HG03039 (cell line): ENCODE results near the gene AFAP1L2.

ENCODE experiments used
- ATAC-seq: cut with Tn5 transposase; IDR thresholded peaks from one replicate; pipeline ENCODE4 v1.9.1; 2021; ENCODE audit warnings: mild to moderate bottlenecking, moderate library complexity; ENCODE audit not compliant: unreplicated experiment

Gene AFAP1L2

GRCh38 chr10:114412907-114413797 lies 8.8 kb upstream of the AFAP1L2 start:
- no peak for ATAC-seq

- no peak for ATAC-seq
These were observed 4.7 kb upstream of the AFAP1L2 start for GRCh38 chr10:114408968-114409444.

GRCh38 chr10:114408112-114408967 lies 4.0 kb upstream of the AFAP1L2 start:
- ATAC-seq, result no peak

DNA sequence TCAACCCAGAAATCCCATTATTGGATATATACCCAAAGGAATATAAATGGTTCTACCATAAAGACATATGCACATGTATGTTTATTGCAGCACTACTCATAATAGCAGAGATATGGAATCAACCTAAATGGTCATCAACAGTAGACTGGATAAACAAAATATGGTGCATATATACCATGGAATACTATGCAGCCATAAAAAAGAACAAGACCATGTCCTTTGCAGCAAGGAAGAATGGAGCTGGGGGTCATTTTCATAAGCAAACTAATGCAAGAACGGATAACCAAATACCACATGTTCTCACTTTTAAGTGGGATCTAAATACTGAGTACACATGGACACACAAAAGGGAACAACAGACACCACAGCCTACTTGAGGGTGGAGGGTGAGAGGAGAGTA lies 2.2 kb upstream of the AFAP1L2 start:
- no peak for ATAC-seq

GRCh38 chr10:114405011-114405350 lies 679 bp upstream of the AFAP1L2 start:
- ATAC-seq, result no peak

DNA sequence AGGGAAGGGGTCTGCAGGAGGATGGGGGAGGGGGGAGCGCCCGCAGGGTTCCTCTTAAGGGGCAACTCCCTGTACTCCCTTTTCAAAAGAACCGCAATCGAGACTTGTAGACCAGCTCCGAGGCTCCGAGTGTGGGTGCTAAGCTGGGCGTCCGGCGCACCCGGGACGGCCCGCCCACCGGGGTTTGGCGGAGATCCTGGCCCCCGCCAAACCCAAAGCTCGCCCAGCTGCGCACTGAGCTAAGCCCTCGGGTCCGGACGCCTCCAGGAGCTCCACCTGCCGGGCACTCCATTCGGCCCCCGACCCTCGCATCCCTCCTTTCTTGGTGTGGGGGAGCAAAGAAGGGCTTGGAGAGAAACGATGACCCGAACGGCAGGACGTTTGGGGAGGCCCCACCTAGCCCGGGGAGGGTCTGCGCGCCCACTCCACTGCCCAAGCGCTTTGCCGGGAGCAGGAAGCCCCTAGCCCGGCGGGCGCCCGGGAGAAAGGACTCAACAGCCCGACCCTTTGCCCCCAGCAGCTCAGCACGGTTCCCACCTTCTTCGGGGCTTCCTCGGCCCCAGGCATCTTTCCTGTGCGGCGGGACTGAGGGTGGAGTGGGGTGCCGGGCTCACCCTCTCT lies 651 bp downstream of the AFAP1L2 start:
- no peak for ATAC-seq

DNA sequence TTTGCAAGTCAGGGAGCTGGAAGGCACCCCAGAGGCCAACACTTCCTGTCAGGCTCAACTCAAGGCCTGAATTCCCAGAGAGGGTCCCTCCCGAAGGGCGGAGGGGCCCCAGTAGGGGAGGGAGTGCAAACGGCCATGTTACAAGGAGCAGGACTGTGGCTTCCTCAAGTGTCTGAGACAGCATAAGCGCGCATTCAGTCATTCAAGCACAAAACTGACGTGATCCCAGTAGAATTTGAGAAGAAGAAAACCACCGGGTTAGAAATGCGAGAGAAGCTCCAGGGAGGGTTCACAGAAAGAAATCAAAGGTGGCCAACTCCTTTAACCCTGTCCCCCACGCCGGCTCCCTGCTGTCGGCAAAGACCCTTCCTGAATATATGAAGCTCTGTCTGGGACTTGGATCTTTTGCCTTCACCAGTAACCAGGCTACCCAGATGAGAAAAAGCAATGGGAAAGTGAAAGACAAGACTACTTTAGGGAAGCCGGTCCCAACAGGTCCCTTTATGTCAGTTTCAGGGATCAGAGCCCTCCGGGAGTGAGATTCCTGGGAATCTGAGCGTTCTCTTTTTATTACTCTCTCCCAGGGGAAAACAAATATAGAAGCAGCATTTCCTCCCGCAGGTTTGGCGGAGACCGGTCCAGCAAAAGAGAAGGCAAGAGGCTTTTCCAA lies 1.3 kb downstream of the AFAP1L2 start:
- ATAC-seq, result no peak

DNA sequence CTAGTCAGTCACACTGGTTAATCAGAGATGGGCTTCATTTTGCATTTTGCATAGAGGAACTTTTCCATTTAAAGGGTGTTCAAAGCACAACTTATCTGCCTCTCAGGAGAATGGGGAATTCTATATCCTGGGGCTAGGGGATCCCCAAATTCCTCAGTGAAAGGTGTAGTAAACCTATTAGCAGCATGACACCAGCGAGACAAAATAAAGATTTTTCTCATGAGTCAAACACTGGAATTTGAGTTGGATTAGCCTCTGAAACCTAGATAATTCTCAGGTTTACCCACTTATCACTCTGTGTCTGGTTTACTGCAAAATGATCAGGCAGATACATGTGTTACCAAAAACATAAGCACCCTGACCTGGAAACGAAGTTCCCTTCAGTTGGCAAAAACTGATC lies 2.1 kb downstream of the AFAP1L2 start:
- ATAC-seq, result no peak

DNA sequence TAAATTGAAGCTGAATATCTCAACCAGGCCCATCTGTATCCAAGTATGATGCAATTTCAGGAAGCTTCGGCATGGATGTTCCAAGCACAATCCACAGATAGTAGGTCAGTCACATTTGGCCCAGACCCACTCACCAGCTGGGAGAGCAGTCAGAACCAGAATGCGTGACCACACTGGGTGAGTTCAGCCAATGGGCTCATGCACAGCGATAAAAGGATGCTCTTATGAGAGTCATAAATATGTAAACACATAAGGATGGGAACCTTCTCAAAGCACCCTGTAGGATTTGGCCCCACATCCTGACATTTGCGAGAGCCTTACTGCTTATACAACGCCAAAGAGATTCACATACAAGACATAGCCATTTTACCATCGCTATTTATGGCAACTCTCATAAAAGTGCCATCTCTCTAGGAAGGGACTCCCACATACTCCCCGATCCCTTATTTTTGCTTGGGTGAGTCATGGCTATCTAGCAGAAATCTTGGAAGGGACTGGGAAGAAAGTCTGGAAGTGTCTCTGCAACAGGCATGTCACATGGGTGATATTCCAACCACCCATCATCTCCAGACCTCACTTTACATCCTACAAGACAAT lies 3.0 kb downstream of the AFAP1L2 start:
- ATAC-seq, result no peak

GRCh38 chr10:114400091-114400490 lies 4.2 kb downstream of the AFAP1L2 start:
- ATAC-seq, result no peak

GRCh38 chr10:114399576-114399975 lies 4.7 kb downstream of the AFAP1L2 start:
- ATAC-seq, result no peak

DNA sequence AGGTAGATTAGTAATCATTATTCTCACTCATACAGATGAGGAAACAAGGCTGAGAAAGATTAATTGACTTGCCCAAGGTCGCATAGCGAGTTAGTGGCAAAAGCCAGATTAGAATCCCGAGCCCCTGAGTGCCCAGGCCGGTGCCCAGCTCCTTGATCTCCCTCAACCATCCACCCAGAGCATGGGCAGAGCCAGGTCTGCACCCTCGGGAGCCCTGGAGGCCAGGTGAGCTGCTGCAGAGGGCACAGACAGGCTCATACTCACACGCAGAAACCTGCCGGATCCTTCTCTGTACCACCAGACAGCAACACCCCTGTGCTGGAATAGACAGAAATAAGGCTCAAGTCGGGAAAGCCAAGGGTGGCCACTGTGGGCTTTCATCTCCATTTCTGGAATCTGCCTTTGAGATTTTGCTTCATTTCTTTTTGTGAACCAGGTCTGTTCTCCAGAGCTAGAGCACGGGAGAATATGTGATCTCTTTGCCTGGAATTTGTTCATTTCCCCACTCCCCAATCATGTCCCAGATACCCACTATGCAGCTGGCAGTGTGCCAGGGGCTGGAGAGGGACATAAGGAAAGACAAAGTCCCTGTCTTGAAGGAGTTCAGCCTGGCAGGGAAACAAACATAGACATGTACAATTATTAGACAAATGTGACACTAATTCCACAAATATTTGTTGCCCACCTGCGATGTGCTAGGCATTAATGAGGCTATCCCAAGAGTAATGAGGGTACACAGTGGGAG lies 5.5 kb downstream of the AFAP1L2 start:
- ATAC-seq, result no peak

GRCh38 chr10:114397651-114398145 lies 6.6 kb downstream of the AFAP1L2 start:
- ATAC-seq, result no peak

DNA sequence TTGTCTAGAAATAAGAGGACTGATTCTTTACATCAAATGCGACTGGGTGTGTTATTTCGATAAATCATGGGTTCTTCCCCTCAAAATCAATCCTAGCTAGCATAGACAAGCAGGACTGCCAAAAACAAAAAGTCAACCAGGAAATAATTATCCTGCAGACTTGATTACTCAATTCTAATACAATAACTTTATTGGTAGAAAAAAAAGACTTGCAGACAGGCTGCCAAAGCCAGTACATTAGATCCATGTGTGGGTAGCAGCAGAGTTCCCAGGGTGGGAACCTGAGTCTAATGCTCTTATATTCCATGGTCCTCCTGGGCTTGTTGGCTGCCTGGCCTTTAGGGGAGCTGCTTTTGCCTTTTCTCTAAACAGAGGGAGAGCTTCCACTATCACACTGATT lies 7.8 kb downstream of the AFAP1L2 start:
- ATAC-seq, result no peak

GRCh38 chr10:114395366-114396022 lies 8.8 kb downstream of the AFAP1L2 start:
- no peak for ATAC-seq

DNA sequence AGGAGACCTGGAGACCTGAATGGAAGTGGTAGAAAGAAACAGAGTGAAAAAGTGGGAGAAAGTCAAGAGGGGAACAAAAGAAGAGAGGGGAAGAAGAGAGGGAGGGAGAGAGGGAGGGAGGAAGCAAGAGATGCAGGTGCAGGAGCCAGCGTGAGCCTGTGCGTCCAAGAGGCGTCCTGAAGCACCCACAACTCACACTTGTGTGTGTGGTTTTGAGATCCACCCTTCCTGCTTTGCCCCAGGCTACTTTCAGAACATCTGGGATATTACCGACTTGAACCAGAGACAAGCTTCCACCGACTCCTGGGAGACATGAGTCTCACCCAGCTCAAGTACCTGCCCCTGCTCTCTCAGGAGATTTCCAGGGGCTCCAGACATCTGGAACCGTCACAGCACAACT lies 9.8 kb downstream of the AFAP1L2 start:
- no peak for ATAC-seq

DNA sequence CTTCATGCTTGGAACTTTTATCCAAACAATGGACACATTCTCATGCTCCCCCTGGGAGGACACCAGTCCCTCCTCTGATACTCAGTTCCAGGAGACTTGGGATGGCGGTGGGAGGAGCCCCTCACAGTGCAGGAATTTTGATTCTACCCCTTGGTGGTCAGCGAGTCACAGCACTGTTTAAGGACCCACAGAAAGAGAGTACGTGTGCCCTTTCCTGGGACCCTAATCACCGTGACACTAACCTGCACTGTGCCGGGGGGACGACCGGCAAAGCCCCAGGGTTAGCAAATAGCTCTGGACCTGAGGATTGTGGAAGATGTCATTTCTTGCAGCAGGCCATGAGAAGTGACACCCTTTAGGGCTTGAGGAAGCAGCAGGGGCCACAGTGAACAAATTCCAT lies 10.4 kb downstream of the AFAP1L2 start:
- no peak for ATAC-seq

DNA sequence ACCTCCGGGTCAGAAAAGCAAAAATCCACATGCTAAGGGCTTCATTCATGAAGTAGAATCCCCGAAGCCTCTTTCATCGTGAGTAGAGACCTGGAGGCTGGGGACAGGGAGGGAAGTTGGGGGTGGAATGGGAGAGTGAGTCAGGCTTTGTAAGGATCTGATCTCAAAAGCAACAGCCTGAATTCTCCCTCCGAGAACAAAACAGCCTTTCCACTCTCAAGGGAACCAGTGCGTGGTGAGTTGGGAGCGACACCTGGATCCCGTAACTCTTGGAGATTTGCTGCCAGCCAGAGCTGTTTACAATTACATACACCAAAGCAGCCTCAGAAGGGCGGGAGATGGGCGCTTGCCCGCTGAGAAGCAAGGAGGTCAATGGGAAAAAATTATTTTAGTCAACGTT lies 10.8 kb downstream of the AFAP1L2 start:
- ATAC-seq, result no peak
